ENCODE data around the gene NOVA1.

The NOVA1 gene

DNA sequence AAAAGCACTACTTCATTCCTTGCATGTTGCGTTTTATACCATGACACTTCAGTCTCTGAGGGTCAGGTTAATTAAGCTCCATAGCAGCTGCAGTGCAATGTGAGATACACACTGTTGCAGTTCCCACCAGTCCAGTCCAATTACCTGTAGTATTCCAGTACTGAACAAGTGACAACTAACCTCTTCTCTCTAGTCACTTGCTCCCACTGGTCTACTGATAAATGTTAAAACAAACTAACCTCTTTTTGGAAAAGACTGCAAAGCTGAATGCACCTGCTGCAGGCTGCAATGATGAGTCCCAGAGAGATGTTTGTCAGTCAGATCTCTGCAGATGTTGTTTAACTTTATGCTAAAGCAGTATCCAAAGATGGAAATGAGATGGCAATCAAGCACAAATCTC is 7.9 kb downstream of the NOVA1 start:
- no peak for DNase-seq

DNA sequence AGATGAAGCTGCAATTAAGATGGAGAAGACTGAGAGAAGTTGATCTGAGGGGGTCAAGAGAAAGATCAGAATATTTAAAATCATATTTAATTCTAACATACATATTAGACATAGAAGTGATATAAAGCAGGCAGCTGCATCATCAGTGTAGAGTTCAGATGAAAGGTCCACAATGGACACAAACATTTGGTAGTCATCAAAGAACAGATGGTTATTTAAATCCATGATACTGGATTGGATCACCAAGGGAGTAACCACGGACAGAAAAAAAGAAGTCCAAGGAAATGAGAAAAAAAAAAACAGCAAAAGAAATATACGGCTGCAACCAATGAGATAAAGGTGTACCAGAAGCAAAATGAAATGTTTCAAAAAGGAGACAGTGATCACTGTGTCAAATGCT is 20.1 kb downstream of the NOVA1 start:
- DNase-seq = no peak

DNA sequence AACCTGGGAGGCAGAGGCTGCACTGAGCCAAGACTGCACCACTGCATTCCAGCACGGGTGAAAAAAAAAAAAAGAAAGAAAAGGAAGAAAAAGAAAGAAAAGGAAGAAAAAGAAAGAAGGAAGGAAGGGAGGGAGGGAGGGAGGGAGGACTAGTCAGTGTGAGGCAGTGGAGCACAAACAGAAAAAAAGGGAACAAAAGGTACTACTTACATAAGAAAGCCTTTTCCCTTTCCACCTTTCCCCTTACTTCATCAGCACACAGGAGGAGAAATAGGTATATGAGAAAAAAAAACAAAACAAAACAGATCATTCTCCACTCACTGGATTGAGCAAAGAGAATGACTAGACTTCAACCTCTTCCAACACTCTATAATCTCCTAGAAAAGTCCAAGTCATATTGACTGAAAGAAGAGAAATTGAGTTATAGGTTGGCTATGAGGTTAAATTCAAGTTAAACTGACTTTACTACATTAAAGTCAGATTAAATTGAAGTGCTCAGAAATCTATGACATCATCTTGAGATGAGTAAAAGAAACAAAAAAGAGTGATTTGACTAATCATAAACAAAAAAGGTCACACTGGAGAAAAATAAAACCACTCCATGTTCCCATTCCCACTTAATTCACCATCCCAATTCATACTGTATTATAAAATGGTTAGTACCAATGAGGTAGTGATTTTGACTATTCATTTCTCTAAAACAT is 43.6 kb downstream of the NOVA1 start:
- no peak for DNase-seq

DNA sequence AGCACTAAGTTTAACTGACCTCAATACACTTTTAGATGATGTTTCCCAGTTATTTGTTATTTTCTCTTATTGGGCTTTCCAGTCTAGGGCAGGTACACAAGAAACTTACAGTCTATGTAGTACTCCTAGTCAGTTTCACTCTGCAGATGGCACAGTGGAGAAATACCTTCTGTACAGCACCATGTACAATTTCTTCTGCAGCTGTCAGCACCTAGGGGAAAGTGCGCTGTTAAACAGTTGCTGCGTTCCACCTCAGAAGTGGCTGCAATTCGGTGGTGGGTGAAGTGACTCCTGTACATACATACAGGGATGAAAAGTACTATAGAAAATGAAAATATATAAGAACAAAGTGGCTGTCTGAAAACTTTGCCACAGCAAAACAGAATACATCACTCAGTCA is 48.3 kb downstream of the NOVA1 start:
- DNase-seq = no peak

DNA sequence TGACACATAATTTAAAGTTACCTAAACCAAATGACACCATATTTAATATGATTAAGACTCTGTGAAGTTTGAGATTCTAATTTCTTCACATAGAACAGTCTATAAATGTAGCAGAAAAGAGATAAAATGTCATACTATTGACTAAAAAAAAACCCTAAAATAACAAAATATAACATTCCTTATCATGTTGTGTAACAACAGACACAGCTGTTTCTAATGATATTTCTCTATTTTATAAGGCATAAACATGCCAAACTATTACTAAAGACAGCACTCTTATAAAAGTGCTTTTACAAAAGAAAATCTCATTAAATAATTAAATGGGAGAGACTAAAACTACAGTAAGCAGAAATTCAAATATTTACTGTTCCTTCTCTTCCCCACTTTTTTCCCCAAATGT is 49.4 kb downstream of the NOVA1 start:
- DNase-seq = no peak

DNA sequence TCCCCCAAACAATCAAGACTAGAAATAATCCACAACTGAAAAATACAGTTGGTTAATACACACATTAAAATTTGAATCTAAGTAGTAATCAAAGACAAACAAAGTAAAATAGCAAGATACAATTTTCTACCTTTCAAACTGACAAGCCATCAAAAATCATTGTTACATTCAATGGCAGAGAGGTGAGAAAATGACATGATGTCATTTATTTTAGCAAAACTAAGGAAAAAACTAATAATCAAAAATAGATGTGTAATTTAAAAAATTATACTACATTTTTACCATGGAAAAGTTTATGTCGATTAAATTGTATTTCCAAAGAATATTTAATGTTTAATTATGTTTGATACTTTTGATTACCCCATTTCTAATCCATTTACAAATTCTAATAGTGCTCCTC is 59.7 kb downstream of the NOVA1 start:
- no peak for DNase-seq

DNA sequence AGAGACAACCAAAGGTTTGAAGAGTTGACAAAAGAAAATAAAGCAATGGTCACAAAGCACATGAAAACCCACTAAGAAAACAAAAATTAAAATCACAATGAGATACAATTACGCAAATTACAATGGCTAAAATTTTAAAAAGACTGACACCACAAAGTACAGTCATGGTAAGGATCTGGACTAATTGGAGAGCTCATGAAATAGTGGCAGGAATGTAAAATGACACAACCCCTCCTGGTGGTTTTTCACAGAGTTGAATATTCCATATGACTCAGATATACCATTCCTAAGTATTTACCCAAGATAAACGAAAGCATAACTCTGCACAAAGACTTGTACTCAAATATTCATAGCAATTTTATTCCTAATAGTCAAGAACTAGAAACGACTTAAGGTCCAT is 65.9 kb downstream of the NOVA1 start:
- peak; percentile 88 for DNase-seq

DNA sequence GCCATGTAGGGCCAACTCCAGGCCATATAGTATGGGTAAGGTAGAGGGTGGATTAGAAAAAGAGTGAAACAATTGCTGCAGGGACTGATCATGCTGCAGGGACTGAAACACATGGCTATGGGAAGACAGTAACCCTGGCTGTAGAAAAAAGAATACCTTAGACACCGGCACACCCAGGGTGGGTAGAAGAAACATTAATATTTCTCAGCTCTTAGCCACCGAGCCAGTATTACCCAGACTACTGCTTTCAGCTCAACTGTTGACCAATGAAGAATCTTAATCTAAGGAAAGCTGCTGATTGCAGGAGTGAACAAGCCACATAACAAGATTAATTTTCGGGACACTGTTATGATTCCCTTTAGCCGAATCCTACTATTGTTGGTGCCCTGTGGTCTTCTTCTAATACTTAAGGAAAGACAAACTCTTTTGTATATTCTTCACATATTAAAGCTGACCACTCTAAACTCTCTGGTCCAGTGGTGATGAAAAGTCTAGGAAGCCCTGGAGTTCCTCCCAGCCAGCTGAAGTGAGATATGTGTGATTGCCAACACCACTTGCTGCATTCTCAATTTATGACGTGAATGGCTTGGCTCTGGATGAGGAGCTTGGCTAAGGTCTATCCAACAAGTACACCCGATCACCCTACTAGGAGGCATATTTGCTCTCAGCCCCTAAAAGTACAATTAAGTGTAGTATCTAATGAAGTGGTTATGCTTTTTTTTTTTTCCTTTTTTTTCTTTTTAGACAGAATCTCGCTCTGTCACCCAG is 69.2 kb downstream of the NOVA1 start:
- DNase-seq = peak; percentile 21

DNA sequence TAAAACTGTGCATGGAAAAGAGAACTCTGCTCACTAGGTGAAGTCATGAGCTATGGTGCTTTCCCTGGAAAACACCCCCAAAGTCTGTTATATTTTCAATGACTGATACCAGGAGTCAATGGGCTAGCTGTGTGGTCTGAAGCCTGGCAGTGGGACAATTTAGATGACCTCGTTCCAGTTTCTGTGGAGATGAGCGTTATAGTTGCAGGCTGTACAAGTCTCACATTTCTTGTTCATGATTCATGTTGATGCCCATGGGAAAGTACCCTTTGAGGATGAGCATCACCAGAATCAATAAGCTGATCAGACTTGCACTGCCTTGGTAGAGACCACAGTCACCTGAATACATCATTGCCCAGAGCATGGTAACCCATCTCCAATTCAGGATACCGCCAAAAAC is 70.7 kb downstream of the NOVA1 start:
- peak; percentile 79 for DNase-seq

DNA sequence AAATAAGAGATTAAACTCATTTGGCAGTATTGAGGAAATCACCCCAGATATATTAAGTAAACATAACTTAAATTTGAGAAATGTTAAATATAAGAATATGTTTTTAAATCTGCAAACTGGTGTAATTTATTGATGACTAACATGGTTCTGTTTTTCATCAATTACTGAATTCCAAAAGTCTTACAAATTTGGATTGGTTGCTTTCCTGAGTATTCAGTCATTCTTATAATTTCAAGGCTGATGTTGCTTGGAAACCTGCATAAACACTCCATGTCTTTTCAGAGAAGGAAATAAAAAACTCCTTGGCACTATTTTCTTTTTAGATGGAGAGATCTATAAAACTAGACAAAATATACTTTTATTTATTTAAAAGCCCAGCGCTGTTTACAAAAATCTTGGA is 71.7 kb downstream of the NOVA1 start:
- peak; percentile 67 for DNase-seq

DNA sequence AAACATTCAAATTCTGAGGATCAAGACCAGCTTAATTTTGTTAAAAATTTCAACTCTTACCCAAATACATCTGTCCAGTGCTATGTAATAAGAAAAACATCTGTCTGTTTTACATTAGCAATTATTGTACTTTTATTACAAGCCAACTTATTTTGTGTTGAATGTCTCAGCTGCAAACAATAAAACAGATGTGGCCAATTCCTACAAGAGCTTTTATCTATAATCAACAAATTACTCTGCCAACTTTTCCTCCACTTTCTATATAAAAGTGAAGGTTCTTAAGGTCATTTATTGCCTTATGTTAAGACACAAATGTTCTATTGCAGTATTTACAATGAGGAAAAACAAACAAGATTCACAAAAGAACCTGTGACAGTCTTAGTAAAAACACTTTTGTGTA is 72.7 kb downstream of the NOVA1 start:
- no peak for DNase-seq

DNA sequence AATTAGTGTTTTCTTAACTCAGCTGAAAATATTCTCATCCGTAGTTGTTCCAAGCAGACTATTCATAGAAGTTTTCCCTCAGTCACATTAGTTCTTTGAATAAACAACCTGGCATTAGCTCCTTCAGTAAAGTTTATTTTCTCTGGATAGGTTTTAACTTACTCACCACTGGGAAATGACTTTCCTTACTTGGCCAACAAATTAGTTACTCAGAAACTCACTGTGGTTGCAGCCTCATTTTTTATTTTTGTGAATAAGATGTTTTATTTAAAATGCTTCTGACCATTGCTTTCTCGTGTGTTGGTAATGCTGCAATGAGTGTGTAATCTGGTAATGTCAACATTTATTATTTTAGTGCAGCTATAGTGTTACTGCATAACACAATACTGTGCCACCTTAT is 74.9 kb downstream of the NOVA1 start:
- DNase-seq = peak; percentile 84

DNA sequence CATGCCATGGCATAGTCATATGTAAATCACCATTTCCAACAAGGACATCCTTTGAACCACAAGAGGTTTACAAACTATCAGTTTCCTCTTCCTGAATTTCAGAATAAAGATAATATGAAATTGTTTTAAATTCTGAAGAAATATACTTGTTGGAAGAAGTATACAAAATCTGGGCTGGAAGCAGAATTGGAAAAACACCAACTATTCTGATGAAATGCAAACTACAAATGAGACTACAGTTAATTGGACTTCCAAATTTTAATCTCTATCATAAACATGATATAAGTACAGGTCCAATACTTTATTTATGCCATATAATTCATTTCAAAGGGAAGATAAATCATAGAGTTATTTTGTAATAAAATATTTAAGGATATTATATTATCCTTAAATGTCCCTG is 80.1 kb downstream of the NOVA1 start:
- no peak for DNase-seq

DNA sequence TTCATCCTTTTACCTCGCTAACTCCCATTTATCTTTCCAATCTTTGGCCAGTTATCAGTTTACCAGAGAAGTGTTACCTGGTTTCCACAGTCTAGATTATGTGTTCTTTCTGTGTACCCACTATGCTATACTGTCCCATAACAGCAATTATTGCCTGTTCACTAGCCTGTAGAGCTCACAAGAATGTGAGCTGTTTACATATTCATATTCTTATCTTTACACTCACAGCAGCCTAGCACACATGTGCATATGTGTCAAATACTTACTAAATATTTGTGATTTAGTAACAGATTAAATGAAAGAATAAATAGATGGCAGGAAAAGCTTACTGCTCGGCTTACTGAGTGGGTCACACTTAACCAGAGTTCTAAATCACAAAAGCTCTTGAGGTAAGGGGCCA is 97.8 kb downstream of the NOVA1 start:
- no peak for DNase-seq

DNA sequence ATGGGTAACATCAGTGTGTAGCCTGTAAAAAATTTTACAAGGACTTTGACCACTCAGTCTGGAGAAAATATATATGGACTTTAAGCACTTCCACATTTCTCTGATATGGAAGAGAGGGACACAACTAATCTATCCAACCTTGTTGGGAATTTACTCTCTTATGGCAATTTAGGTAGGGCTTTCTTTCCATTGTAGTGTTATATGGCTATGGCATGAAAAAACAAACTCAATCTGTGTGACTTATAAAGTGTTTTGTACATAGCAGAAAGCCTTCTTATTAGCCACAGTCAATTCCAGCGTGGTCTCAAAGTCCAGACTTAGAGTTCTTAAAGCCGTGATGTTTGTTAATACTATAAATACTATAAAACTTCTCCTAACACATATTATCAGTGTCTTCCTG is 98.3 kb downstream of the NOVA1 start:
- DNase-seq = no peak

DNA sequence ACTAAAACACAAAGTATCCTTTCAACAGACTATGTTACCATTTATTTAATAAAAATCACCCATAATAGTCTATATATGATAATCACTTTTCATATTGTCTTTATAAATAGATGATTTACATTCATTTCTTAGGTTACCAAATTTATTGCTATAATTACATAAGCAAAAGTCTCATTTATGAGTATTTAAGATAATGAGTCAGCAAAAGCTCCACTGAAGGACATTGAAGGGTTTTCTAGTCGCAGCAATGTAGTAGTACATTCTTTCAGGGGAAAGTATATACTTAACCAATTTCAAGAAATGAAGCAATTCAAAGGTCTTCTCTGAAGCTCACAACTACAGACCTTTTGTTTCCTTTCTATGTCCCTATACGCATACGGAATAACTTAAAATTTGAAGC is 110.9 kb downstream of the NOVA1 start:
- no peak for DNase-seq

DNA sequence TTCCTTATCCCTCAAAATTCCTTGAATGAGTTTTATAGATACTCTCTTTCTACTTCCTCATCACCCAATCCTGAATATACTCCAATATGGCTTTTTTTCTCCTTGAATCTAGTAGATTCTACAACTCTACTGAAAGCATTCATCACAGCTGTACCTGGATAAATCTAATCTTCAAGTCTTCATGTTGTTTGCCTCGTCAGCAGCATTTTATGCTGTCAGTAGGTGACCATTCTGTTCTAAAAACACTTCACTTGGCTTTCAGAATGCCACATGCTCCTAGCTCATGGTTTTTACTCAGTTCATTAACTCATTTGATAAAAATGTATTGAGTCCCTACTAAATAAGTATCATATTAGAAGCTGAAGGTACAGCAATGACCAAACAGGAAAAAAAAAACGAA is 113.3 kb downstream of the NOVA1 start:
- DNase-seq = no peak

DNA sequence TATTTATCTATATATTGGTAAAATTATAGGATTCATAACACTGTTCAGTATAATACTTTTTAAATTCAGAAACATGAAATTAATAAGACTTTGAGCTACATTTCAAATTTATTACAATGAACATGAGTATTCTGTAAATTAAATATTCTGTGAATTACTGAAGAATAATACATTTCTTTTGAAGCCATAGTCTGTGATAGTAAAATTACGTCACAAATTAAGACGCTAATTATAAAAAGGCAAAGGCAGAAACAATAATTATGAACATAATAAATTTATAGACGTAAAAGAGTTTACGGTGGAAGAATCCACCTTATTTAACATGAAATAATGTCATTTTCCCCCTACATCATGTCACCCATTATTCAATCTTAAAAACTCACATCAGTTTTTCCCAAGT is 118.9 kb downstream of the NOVA1 start:
- DNase-seq = no peak

DNA sequence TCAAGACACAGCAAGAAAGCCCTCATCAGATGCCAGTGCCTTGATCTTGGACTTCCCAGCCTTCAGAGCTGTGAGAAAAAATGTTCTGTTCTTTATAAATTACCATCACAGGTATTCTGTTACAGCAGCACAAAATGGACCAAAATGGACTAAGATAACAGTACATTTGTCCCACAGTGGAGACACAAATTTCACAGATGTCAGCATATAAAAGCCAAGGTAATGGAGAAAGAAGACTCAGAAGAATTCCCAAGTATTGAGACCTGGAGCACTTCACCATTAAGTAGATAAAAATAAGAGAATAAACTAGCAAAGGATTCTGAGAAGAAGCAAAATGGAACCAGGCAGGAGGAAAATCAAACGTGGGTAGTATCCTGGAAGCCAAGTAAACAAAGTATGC is 131.0 kb downstream of the NOVA1 start:
- DNase-seq = no peak

DNA sequence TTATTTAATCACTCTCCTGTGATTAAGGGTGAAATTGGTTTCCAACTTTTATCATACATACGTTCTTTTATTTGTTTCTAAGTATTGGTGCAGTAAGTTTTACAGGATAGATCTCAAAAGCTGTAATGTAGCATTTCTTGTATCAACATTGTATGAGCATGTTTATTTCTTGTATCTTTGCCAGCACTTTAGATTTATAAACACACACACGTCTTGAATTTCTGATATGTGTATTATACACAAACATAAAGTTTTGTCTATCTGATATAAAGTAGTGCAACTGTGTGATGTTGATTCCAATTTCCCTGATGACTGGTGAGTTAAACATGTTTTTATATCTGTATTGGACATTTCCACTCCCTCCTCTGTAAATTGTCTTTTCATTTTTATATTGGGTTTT is 134.7 kb downstream of the NOVA1 start:
- DNase-seq = no peak

DNA sequence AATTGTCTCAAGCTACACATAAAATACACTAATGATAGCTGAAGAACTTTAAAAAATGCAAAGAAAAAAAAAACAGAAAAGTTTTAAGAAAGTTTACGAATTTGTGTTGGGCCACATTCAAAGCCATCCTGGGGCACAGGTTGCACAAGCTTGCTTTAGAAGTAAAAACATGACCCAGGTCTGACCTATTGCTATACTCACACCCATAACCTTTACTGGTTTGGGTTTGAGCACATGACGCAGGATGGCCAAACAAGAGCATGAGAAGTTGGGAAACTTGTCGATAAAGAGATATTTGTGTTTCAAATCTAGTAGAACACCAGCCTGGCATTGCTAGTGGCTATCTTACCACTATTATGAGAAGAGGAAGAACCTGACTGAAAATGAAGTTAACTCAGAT is 143.7 kb downstream of the NOVA1 start:
- DNase-seq = no peak

DNA sequence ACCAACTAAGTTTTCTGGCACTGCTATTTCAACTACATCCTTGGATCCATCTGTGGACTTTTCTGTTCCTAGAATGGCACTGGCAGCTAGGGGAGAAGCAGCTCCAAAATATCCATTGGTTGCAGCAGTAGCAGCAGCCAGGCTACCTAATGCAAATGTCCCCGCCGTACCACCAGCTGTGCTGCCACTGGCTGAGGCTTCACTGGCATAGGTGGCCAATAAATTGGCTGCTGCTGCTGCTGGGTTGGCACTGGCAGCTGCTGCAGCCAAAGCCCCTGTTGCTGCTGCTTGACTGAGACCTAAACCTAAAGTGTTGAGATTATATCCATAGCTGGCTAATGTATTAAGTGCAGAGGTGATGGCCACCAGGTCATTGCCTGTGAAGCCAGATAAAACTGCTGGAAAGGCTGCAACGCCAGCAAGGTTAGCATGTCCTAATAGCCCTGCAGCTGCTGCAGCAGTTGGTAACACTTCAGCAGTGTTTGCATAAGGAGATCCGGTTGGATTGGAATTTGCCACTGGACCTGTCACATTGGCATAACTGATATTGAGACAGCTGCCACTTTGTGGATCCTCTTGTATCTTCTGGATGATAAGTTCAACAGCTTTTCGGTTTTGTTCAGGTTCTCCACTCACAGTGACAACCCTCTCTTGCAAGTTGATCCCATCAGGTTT is 149.5 kb downstream of the NOVA1 start:
- no peak for DNase-seq

DNA sequence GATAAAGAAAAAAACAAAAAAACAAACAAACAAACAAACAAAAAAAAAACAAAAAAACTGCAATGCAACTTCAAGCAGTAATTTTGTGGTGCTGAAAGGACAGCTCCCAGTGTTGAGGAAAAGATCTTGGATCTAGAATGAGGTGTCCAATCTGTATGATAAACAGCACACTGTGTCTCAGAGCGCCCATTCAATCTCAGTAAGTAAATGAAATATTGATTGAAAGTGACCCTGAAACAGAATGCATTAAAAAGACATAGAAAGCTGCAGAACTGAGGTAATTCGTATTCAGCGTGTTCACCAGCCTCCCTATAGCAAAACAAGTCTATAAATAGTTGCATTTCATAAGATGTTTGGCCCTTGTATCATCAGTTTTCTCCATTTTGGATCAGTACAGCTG is 153.0 kb downstream of the NOVA1 start:
- DNase-seq = peak; percentile 23

DNA sequence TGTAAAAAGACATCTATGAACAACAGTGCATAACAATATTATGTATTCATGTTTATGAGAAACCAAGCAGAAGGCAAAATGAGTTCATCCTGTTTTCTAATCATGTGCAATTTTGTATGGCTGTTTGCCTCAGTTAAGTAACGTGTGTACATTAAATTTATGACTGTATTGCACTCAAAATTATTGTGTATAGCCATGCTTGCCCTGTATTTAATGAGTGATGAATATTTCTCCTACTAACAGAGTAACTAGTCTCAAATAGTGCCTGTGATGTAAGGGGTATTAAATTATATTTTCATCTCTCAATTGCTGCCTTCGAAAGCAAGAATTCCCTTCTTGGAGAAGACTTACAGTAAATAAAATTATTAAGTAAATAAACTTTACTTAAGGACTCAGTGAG is 154.2 kb downstream of the NOVA1 start:
- DNase-seq = no peak

All from fibroblast of skin of right biceps (primary cell).